ENCODE measurements around the gene LIMCH1.
"Not testable (repeated sequence)": the region's sequence is repeated elsewhere in the genome, so short reads cannot be mapped to it uniquely, and the experiment has no call there.

Gene LIMCH1

GRCh38 chr4:41638866-41639265, 100.9 kb downstream of the LIMCH1 start:
- H3K79me2 ChIP-seq (ENCODE audit: insufficient read depth, low read length) = no peaks in the 10 kb centered on the region
- H2AFZ ChIP-seq (ENCODE audit: low read depth, low read length) = no peak overlapping the region
- no peak for ATAC-seq (ENCODE audit: insufficient read depth, low read depth)
- H3K9ac ChIP-seq (ENCODE audit: low read depth, low read length) = no peak overlapping the region
- DNase-seq = no peak
- no peak overlapping the region for H3K27ac ChIP-seq (ENCODE audit: low read length)
- no peak overlapping the region for H3K4me2 ChIP-seq (ENCODE audit: insufficient read depth, low read length)
- H3K4me1 ChIP-seq (ENCODE audit: insufficient read depth, low read length) = no peaks in the 10 kb centered on the region
- TF ChIP-seq CTCF (IDR thresholded peaks at IDR 0.05; ENCODE audit: borderline replicate concordance, extremely low read depth, low read length, poor library complexity, severe bottlenecking) (no peak), EZH2 (IDR thresholded peaks at IDR 0.05; ENCODE audit: borderline replicate concordance, low read depth, low read length, severe bottlenecking) (no peak)
- H3K4me3 ChIP-seq (ENCODE audit: low read depth in 1 of 2, low read length in 2 of 2) = no peak overlapping the region
- no peaks in the 10 kb centered on the region for H3K36me3 ChIP-seq (ENCODE audit: insufficient read depth, low read length)
- H3K27me3 ChIP-seq (ENCODE audit: insufficient read depth, low read length, poor library complexity) = peaks cover 4% of the 10 kb centered on the region
- no peaks in the 10 kb centered on the region for H3K9me3 ChIP-seq (ENCODE audit: insufficient read depth, low read length, severe bottlenecking)
- H4K20me1 ChIP-seq (ENCODE audit: insufficient read depth, low read length) = no peaks in the 10 kb centered on the region

- no peak for DNase-seq
- Histone ChIP-seq H3K9me3 (ENCODE audit: insufficient read depth, low read length, severe bottlenecking) (no peaks in the 10 kb centered on the region), H2AFZ (ENCODE audit: low read depth, low read length) (no peak overlapping the region), H3K4me1 (ENCODE audit: insufficient read depth, low read length) (no peaks in the 10 kb centered on the region), H3K36me3 (ENCODE audit: insufficient read depth, low read length) (no peaks in the 10 kb centered on the region), H4K20me1 (ENCODE audit: insufficient read depth, low read length) (no peaks in the 10 kb centered on the region), H3K4me2 (ENCODE audit: insufficient read depth, low read length) (no peak overlapping the region), H3K79me2 (ENCODE audit: insufficient read depth, low read length) (no peaks in the 10 kb centered on the region), H3K9ac (ENCODE audit: low read depth, low read length) (no peak overlapping the region), H3K27ac (ENCODE audit: low read length) (no peak overlapping the region), H3K4me3 (ENCODE audit: low read depth in 1 of 2, low read length in 2 of 2) (no peak overlapping the region), H3K27me3 (ENCODE audit: insufficient read depth, low read length, poor library complexity) (peaks cover 4% of the 10 kb centered on the region)
- TF ChIP-seq EZH2 (IDR thresholded peaks at IDR 0.05; ENCODE audit: borderline replicate concordance, low read depth, low read length, severe bottlenecking) (no peak), CTCF (IDR thresholded peaks at IDR 0.05; ENCODE audit: borderline replicate concordance, extremely low read depth, low read length, poor library complexity, severe bottlenecking) (no peak)
- ATAC-seq (ENCODE audit: insufficient read depth, low read depth) = no peak
Measured at GRCh38 chr4:41639291-41639690, 101.3 kb downstream of the LIMCH1 start.

- H3K4me3 ChIP-seq (ENCODE audit: low read depth in 1 of 2, low read length in 2 of 2) = no peak overlapping the region
- H3K4me2 ChIP-seq (ENCODE audit: insufficient read depth, low read length) = no peak overlapping the region
- H3K27me3 ChIP-seq (ENCODE audit: insufficient read depth, low read length, poor library complexity) = peaks cover 4% of the 10 kb centered on the region
- DNase-seq = no peak
- H2AFZ ChIP-seq (ENCODE audit: low read depth, low read length) = no peak overlapping the region
- H3K27ac ChIP-seq (ENCODE audit: low read length) = no peak overlapping the region
- no peaks in the 10 kb centered on the region for H3K9me3 ChIP-seq (ENCODE audit: insufficient read depth, low read length, severe bottlenecking)
- TF ChIP-seq CTCF (IDR thresholded peaks at IDR 0.05; ENCODE audit: borderline replicate concordance, extremely low read depth, low read length, poor library complexity, severe bottlenecking) (no peak), EZH2 (IDR thresholded peaks at IDR 0.05; ENCODE audit: borderline replicate concordance, low read depth, low read length, severe bottlenecking) (no peak)
- no peak overlapping the region for H3K9ac ChIP-seq (ENCODE audit: low read depth, low read length)
- no peaks in the 10 kb centered on the region for H3K79me2 ChIP-seq (ENCODE audit: insufficient read depth, low read length)
- H4K20me1 ChIP-seq (ENCODE audit: insufficient read depth, low read length) = no peaks in the 10 kb centered on the region
- no peaks in the 10 kb centered on the region for H3K36me3 ChIP-seq (ENCODE audit: insufficient read depth, low read length)
- no peaks in the 10 kb centered on the region for H3K4me1 ChIP-seq (ENCODE audit: insufficient read depth, low read length)
- ATAC-seq (ENCODE audit: insufficient read depth, low read depth) = no peak
Measured at GRCh38 chr4:41640906-41641305, 102.9 kb downstream of the LIMCH1 start.

GRCh38 chr4:41642746-41643145, 104.8 kb downstream of the LIMCH1 start:
- not testable (repeated sequence) for H4K20me1 ChIP-seq (ENCODE audit: insufficient read depth, low read length); H3K27me3 ChIP-seq (ENCODE audit: insufficient read depth, low read length, poor library complexity); ATAC-seq (ENCODE audit: insufficient read depth, low read depth); H3K9ac ChIP-seq (ENCODE audit: low read depth, low read length); H3K9me3 ChIP-seq (ENCODE audit: insufficient read depth, low read length, severe bottlenecking); DNase-seq; H3K4me2 ChIP-seq (ENCODE audit: insufficient read depth, low read length); H3K4me1 ChIP-seq (ENCODE audit: insufficient read depth, low read length); H3K4me3 ChIP-seq (ENCODE audit: low read depth in 1 of 2, low read length in 2 of 2); H3K27ac ChIP-seq (ENCODE audit: low read length); H3K79me2 ChIP-seq (ENCODE audit: insufficient read depth, low read length); H3K36me3 ChIP-seq (ENCODE audit: insufficient read depth, low read length); H2AFZ ChIP-seq (ENCODE audit: low read depth, low read length)

All from DND-41 (cell line).